Vagina (tissue), 2 donors: Measurements from ENCODE around the gene MAPK14.

ENCODE experiments used
- CTCF ChIP-seq, 3 experiments: fragments of 450-650 bp in 2 of 3; fragments of 200-600 bp in 1 of 3; sonication (generic) in 1 of 3; IDR thresholded peaks; one replicate each; pipeline ENCODE4 v1.5.1; 2017 to 2019; ENCODE audit warnings: antibody characterized with exemption in 3 of 3, mild to moderate bottlenecking in 2 of 3, moderate library complexity in 2 of 3
- POLR2A ChIP-seq, 2 donors: fragments of 450-650 bp; IDR thresholded peaks; one replicate each; pipeline ENCODE4 v1.6.1; 2017; ENCODE audit warnings: antibody characterized with exemption in 2 of 2, mild to moderate bottlenecking in 2 of 2, moderate library complexity in 2 of 2

- TF ChIP-seq CTCF (IDR thresholded peaks at IDR 0.05) (no peak), POLR2A (IDR thresholded peaks at IDR 0.05) (no peak)
Observed at GRCh38 chr6:36110050-36110449, 82.4 kb downstream of the MAPK14 start.
